T-helper 2 cell treated with Interferon-gamma antibody and Interleukin-4, amounts not matched to agents 100 ng/mL and 5 ng/mL, for 36 hours (primary cell): ENCODE data around the gene HNF1A. TPM values are rescaled to one million over a fixed set of nuclear protein-coding genes. Genes with fewer than 3 reads are reported as not detected.
"Not testable (repeated sequence)": the region's sequence is repeated elsewhere in the genome, so short reads cannot be mapped to it uniquely, and the experiment has no call there.

ENCODE experiments used
- intact Hi-C: fragments of 100-400 bp; cut with micrococcal nuclease; formaldehyde crosslinking; loops from one replicate; pipeline ENCODE4 v1.15.1; 2023
- total RNA-seq: library from RNA; stranded (reverse); gene quantifications from 2 replicates; pipeline ENCODE4 v1.2.3, GENCODE V29; 2022

The HNF1A gene
- total RNA-seq, 1 donor from 2014 or later, result not detected

DNA sequence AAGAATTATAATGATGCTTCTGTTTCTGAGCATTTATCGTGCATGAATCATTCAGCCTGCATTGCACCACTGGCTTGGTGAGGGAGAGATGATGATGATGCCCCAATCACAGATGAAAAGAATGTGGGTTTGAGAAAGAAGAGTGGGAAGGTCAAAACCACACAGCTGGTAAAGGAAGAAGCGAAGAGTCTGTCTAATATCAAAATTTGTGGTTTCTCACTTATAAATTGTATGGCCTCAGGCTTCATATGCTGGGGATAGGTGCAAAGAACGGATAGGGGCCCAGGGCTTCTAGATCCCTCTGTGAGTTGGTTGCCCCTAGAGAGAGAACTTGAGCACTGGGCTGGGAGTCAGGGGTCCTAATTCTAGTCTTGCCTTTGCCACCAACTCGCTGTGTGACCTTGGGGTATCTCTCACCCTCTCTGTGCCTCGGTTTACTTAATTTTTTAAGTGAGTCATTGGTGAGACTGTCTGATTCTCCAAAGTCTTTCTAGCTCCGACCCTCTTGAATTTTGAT is 58.5 kb downstream of the HNF1A start:
- intact Hi-C loops, result no loop called here

DNA sequence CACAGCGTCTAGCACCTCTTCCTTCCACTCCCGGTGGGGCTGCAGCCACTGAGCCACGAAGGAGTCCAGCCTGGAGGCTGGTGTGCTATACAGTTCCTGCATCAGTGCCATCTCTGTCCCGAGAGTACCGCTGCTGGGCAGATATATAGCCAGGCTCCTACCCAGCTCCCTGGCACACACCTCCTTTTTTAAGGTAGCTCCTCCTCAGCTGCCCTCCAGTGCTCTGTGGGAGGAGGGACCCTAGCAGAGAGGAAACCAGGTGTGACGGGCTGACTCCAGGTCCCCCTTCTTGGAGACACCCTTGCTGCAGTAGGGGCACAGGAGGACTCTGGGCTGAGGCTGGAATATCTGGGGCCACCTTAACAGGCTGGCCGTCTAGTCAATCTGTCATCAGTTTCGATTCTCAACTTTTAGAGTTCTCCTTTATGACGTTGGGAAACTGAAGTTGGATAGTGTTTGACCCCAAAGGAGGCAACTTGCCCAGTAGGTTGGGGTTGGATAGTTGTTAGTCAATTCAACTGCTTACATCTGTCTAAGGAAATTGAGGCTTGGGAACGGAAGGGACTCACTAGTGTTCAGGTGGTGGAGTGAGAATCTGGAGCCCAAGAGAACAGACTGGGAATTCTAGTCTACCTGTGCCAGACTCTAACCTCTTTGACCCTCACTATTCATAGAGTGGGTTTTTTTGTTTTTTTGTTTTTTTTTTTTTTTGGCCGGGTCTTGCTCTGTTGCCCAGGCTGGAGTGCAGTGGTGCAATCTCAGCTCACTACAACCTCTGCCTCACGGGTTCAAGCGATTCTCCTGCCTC is 60.7 kb downstream of the HNF1A start, which contains the start of gene OASL:
Gene OASL, minus strand, starts transcription at position 386 of the 808 bp plus-strand sequence. Its CDS starts 275 bp downstream, at position 111.
- intact Hi-C loops, result loop anchor here (1.0 kb wide), 2 partner anchors 21 to 23 kb away; partner anchors contain the start of gene C12orf43

DNA sequence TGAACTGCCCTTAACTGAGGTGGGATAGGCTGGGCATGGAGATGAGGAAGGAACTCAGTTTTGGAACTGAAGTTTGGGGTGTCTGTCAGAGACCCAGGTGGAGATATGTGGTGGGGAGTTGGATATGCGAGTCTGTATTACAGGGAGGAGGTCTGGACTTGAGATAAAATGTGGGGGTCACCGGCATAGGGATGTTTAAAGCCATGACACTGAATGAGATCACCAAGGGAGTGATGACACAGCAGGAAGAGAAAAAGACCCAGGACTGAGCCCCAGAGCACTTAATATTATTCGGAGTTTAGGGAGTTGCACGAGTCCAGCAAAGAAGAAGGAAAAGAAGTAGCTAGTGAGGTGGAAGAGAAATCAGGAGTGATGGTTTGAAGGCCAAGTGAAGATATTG is 64.7 kb downstream of the HNF1A start:
- intact Hi-C loops, result no loop called here

DNA sequence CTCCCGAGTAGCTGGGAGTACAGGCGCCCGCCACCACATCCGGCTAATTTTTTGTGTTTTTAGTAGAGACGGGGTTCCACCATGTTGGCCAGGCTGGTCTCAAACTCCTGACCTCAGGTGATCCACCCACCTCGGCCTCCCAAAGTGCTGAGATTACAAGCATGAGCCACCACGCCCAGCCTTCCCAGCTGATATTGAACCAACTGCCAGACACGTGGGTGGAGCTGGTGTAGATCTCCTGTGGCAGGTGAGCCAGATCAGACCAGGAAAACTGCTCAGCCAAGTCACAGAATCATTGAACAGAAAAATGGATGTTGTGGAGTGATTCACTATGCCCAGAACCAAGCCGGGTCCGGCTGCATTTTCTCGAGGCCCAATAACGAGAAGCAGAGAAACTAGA is 69.1 kb downstream of the HNF1A start:
- intact Hi-C loops, result not testable (repeated sequence)

GRCh38 chr12:121048442-121048841 is 70.1 kb downstream of the HNF1A start:
- intact Hi-C loops, result no loop called here

GRCh38 chr12:121050725-121051124 is 72.4 kb downstream of the HNF1A start:
- intact Hi-C loops, result no loop called here

Other genes with a start within 250 kb of the HNF1A start
- 29.6 and 33.8 TPM in 2 replicates for gene SPPL3, start 74.2 kb upstream of the HNF1A start, total RNA-seq
- 23.2 and 26.1 TPM in 2 replicates for gene C12orf43, start 37.9 kb downstream of the HNF1A start, total RNA-seq
- gene OASL, start 60.7 kb downstream of the HNF1A start, total RNA-seq, result 10.5 and 10.6 TPM in 2 replicates
- 15.1 and 15.8 TPM in 2 replicates for gene P2RX7, start 154.3 kb downstream of the HNF1A start, total RNA-seq
- 45.5 and 47.0 TPM in 2 replicates for gene P2RX4, start 231.6 kb downstream of the HNF1A start, total RNA-seq